Measurements from ENCODE around the gene RBM18.

The RBM18 gene

GRCh38 chr9:122226758-122227574 is 37.7 kb downstream of the RBM18 start:
- Histone ChIP-seq H2AFZ (ENCODE audit: low read depth, low read length, severe bottlenecking) (no peak overlapping the region), H3K27me3 (ENCODE audit: low read length) (no peaks in the 10 kb centered on the region), H3K4me3 (ENCODE audit: insufficient read depth, low read length, poor library complexity, severe bottlenecking) (no peak overlapping the region)

GRCh38 chr9:122226142-122226757 is 38.4 kb downstream of the RBM18 start:
- H3K27ac ChIP-seq (ENCODE audit: low read depth, low read length): no peak overlapping the region
- no peak overlapping the region for H3K9ac ChIP-seq (ENCODE audit: low read length)
- no peaks in the 10 kb centered on the region for H3K9me2 ChIP-seq (replicated peaks; ENCODE audit: insufficient read depth, low read length)
- no peak overlapping the region for H2AFZ ChIP-seq (ENCODE audit: low read depth, low read length, severe bottlenecking)
- H3K9me3 ChIP-seq (ENCODE audit: insufficient read depth, low read length): no peaks in the 10 kb centered on the region
- H3F3A ChIP-seq (ENCODE audit: insufficient read depth): no peaks in the 10 kb centered on the region
- H3K4me3 ChIP-seq (ENCODE audit: insufficient read depth, low read length, poor library complexity, severe bottlenecking): no peak overlapping the region
- TF ChIP-seq CTCF (IDR thresholded peaks at IDR 0.05; ENCODE audit: insufficient read depth, low read length, poor library complexity, severe bottlenecking) (no peak), EZH2phosphoT487 (conservative IDR thresholded peaks at IDR 0.05; ENCODE audit: low read length) (no peak)
- no peaks in the 10 kb centered on the region for H3K36me3 ChIP-seq (ENCODE audit: low read length)
- no peak overlapping the region for H3K4me2 ChIP-seq (ENCODE audit: low read depth, low read length, poor library complexity, severe bottlenecking)
- no peaks in the 10 kb centered on the region for H4K20me1 ChIP-seq (ENCODE audit: low read depth, low read length)
- no peaks in the 10 kb centered on the region for H3K27me3 ChIP-seq (ENCODE audit: low read length)
- no peaks in the 10 kb centered on the region for H3K79me2 ChIP-seq (ENCODE audit: insufficient read depth, low read length)

More at GRCh38 chr9:122226758-122227574, 37.7 kb downstream of the RBM18 start:
- no peaks in the 10 kb centered on the region for H3K9me3 ChIP-seq (ENCODE audit: insufficient read depth, low read length)
- H3K4me2 ChIP-seq (ENCODE audit: low read depth, low read length, poor library complexity, severe bottlenecking): no peak overlapping the region
- no peak for TF ChIP-seq CTCF (IDR thresholded peaks at IDR 0.05; ENCODE audit: insufficient read depth, low read length, poor library complexity, severe bottlenecking)
- no peak for TF ChIP-seq EZH2phosphoT487 (conservative IDR thresholded peaks at IDR 0.05; ENCODE audit: low read length)
- H3K36me3 ChIP-seq (ENCODE audit: low read length): no peaks in the 10 kb centered on the region
- H3K27ac ChIP-seq (ENCODE audit: low read depth, low read length): no peak overlapping the region
- H3F3A ChIP-seq (ENCODE audit: insufficient read depth): no peaks in the 10 kb centered on the region
- no peaks in the 10 kb centered on the region for H3K79me2 ChIP-seq (ENCODE audit: insufficient read depth, low read length)
- no peak overlapping the region for H3K9ac ChIP-seq (ENCODE audit: low read length)
- no peaks in the 10 kb centered on the region for H3K9me2 ChIP-seq (replicated peaks; ENCODE audit: insufficient read depth, low read length)
- no peaks in the 10 kb centered on the region for H4K20me1 ChIP-seq (ENCODE audit: low read depth, low read length)

GRCh38 chr9:122225312-122226141 is 39.1 kb downstream of the RBM18 start:
- no peak overlapping the region for H3K9ac ChIP-seq (ENCODE audit: low read length)
- H3K79me2 ChIP-seq (ENCODE audit: insufficient read depth, low read length): no peaks in the 10 kb centered on the region
- H3K9me2 ChIP-seq (replicated peaks; ENCODE audit: insufficient read depth, low read length): no peaks in the 10 kb centered on the region
- no peaks in the 10 kb centered on the region for H3F3A ChIP-seq (ENCODE audit: insufficient read depth)
- no peak for TF ChIP-seq CTCF (IDR thresholded peaks at IDR 0.05; ENCODE audit: insufficient read depth, low read length, poor library complexity, severe bottlenecking)
- TF ChIP-seq EZH2phosphoT487 (conservative IDR thresholded peaks at IDR 0.05; ENCODE audit: low read length): no peak
- no peak overlapping the region for H3K4me2 ChIP-seq (ENCODE audit: low read depth, low read length, poor library complexity, severe bottlenecking)
- no peaks in the 10 kb centered on the region for H3K9me3 ChIP-seq (ENCODE audit: insufficient read depth, low read length)
- H3K27me3 ChIP-seq (ENCODE audit: low read length): no peaks in the 10 kb centered on the region
- H3K36me3 ChIP-seq (ENCODE audit: low read length): no peaks in the 10 kb centered on the region
- no peak overlapping the region for H3K27ac ChIP-seq (ENCODE audit: low read depth, low read length)
- H2AFZ ChIP-seq (ENCODE audit: low read depth, low read length, severe bottlenecking): no peak overlapping the region
- H4K20me1 ChIP-seq (ENCODE audit: low read depth, low read length): no peaks in the 10 kb centered on the region
- no peak overlapping the region for H3K4me3 ChIP-seq (ENCODE audit: insufficient read depth, low read length, poor library complexity, severe bottlenecking)

Data from SU-DHL-6 (cell line).